Esophagus (tissue), 2 donors: ENCODE measurements around the gene WDR1. TPM values are rescaled to one million over a fixed set of nuclear protein-coding genes. Genes with fewer than 3 reads are reported as not detected.

Experiments
- H3K27ac ChIP-seq, 2 donors: one replicate each; pipeline ENCODE4 v1.5.1; 2013; ENCODE audit warnings: low read depth in 2 of 2, mild to moderate bottlenecking in 2 of 2, inconsistent platforms in 1 of 2, low read length in 1 of 2, moderate library complexity in 1 of 2
- H3K27me3 ChIP-seq, 2 donors: one replicate each; pipeline ENCODE4 v1.6.1; 2013; ENCODE audit warnings: low read length in 2 of 2, control low read depth in 1 of 2, mild to moderate bottlenecking in 1 of 2; ENCODE audit not compliant: insufficient read depth in 2 of 2, control insufficient read depth in 1 of 2
- H3K36me3 ChIP-seq, 2 donors: one replicate each; pipeline ENCODE4 v1.6.1; 2013; ENCODE audit warnings: low read length in 1 of 2; ENCODE audit not compliant: control insufficient read depth in 2 of 2, insufficient read depth in 2 of 2
- H3K4me1 ChIP-seq, 2 donors: one replicate each; pipeline ENCODE4 v1.6.1; 2013; ENCODE audit warnings: low read length in 1 of 2; ENCODE audit not compliant: control insufficient read depth in 2 of 2, insufficient read depth in 2 of 2
- H3K4me3 ChIP-seq, 2 donors: one replicate each; pipeline ENCODE4 v1.5.1; 2013; ENCODE audit warnings: low read length in 2 of 2, mild to moderate bottlenecking in 2 of 2, low read depth in 1 of 2, moderate library complexity in 1 of 2
- H3K9me3 ChIP-seq, 2 donors: one replicate each; pipeline ENCODE4 v1.6.1; 2013; ENCODE audit warnings: mild to moderate bottlenecking in 2 of 2, low read depth in 1 of 2, low read length in 1 of 2, moderate library complexity in 1 of 2; ENCODE audit not compliant: control insufficient read depth in 2 of 2, insufficient read depth in 1 of 2
- WGBS, 2 donors: extraction: QIAGEN DNeasy Blood & Tissue Kit; methylation state at CpG; one replicate each; pipeline ENCODE4 v1.1.7; 2013; 5-methylcytosine and 5-hydroxymethylcytosine counted together
- polyA plus RNA-seq, 2 donors: library from polyadenylated mRNA; stranded (reverse); fragments of 200-250 nt; gene quantifications; one replicate each; pipeline ENCODE4 v1.2.3, GENCODE V29; 2013
- donor health status: healthy with polysubstance abuse.
- donor health status: Bipolar disorder and iron deficiency.

WDR1 gene, protein sequence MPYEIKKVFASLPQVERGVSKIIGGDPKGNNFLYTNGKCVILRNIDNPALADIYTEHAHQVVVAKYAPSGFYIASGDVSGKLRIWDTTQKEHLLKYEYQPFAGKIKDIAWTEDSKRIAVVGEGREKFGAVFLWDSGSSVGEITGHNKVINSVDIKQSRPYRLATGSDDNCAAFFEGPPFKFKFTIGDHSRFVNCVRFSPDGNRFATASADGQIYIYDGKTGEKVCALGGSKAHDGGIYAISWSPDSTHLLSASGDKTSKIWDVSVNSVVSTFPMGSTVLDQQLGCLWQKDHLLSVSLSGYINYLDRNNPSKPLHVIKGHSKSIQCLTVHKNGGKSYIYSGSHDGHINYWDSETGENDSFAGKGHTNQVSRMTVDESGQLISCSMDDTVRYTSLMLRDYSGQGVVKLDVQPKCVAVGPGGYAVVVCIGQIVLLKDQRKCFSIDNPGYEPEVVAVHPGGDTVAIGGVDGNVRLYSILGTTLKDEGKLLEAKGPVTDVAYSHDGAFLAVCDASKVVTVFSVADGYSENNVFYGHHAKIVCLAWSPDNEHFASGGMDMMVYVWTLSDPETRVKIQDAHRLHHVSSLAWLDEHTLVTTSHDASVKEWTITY
- polyA plus RNA-seq = 100 to 1,000 TPM in 1 of 2 donors, 10 to 100 TPM in 1; 73.8 to 170 TPM

DNA sequence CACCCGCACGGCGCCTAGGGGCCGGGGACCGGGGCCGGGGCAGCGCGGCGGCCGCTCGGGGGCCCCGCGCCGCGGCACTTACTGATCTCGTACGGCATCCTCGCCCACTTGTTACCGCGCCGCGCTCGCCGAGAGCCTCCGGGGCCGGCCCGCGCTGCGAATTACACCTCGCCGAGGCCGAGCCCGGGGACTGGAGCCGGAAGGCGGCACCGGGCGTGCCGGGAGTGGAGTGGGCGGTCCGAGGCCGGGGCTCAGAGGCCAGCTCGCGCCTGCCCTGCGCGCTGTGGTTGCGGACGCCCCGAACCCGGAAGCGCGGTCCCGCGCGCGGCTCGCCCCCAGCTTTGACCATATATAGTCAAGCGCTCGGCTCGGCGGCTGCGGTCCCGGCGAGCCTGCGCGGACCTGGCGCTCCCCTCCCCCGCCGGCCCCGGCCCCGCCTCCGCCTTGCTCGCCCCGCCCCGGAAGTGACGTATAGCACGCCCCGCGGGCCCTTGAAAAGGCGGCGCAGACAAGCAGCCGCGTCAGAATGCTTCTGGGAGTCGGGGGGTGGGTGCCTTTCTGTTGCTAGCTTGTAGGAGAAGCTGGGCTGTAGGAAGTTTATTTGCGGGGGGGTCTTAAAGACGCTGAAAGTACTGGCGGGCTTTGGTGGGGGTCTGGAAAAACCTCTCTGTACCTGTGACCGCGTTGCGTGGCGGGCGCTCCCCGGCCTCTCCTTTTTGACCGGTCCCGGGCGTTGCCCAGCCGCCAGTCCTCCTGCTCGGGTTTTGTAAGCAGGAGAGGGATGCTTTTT, at the start of gene WDR1:
TSS of gene WDR1 (minus strand) at position 231 of the 790 bp plus-strand sequence. CDS start at position 98, 133 bp downstream.
- Histone ChIP-seq H3K9me3 (no peaks in the 10 kb centered on the region), H3K27ac (peak within 1 kb of the TSS; percentile 97 to 98), H3K36me3 (peaks cover 10 to 22% of the 10 kb centered on the region in 2 donors), H3K4me3 (peak within 1 kb of the TSS; percentile 76 to 82), H3K27me3 (no peaks in the 10 kb centered on the region), H3K4me1 (peaks cover 4 to 6% of the 10 kb centered on the region in 2 donors)
- 0 to 1% methylated on average over 85 to 97 of the region's 97 CpGs for WGBS, 2 donors

GRCh38 chr4:10164877-10165283, 48.3 kb upstream of the WDR1 start:
- peaks cover 0 to 2% of the 10 kb centered on the region in 2 donors for H3K4me1 ChIP-seq
- H3K9me3 ChIP-seq = no peaks in the 10 kb centered on the region
- no peak overlapping the region for H3K4me3 ChIP-seq
- no peaks in the 10 kb centered on the region for H3K36me3 ChIP-seq
- no peaks in the 10 kb centered on the region for H3K27me3 ChIP-seq
- H3K27ac ChIP-seq = no peak overlapping the region
- 36 to 48% methylated on average over 3 of the region's 3 CpGs for WGBS, 2 donors

DNA sequence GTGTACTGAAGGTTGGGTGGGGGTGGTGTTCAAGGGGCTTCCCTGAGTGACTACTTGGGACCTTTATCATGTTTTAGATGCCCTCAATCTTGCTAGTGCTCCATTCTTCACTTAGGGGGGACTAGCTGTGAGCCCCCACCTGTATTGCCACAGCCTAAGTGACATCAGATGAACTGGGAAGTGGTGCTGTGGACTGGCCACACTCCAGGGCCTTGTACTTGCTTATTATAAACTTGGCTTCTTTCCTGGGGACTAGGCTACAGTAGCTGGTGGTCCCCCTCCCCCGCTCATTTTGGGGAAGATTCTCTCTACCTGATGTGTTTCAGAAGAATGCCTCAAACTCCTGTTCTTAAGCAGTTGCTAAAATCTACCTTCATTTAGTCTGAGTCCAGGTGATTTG, 46.7 kb upstream of the WDR1 start:
- Histone ChIP-seq H3K9me3 (no peaks in the 10 kb centered on the region), H3K4me3 (no peak overlapping the region), H3K27me3 (no peaks in the 10 kb centered on the region), H3K4me1 (peaks cover 0 to 2% of the 10 kb centered on the region in 2 donors), H3K36me3 (no peaks in the 10 kb centered on the region), H3K27ac (no peak overlapping the region)
- WGBS, 2 donors = 64 to 83% methylated on average over 1 of the region's 1 CpG

- no peaks in the 10 kb centered on the region for H3K9me3 ChIP-seq
- H3K27ac ChIP-seq = no peak overlapping the region
- no peaks in the 10 kb centered on the region for H3K27me3 ChIP-seq
- H3K4me1 ChIP-seq = peaks cover 0 to 2% of the 10 kb centered on the region in 2 donors
- H3K36me3 ChIP-seq = no peaks in the 10 kb centered on the region
- 80 to 88% methylated on average over 7 of the region's 7 CpGs for WGBS, 2 donors
- no peak overlapping the region for H3K4me3 ChIP-seq
Measured at GRCh38 chr4:10162341-10163000, 45.9 kb upstream of the WDR1 start.

GRCh38 chr4:10161840-10162239, 45.2 kb upstream of the WDR1 start:
- WGBS, 2 donors = 87 to 88% methylated on average over 6 of the region's 6 CpGs

GRCh38 chr4:10161146-10161545, 44.5 kb upstream of the WDR1 start:
- no peaks in the 10 kb centered on the region for H3K36me3 ChIP-seq
- peaks cover 0 to 2% of the 10 kb centered on the region in 2 donors for H3K4me1 ChIP-seq
- no peaks in the 10 kb centered on the region for H3K27me3 ChIP-seq
- no peaks in the 10 kb centered on the region for H3K9me3 ChIP-seq
- H3K27ac ChIP-seq = no peak overlapping the region
- no peak overlapping the region for H3K4me3 ChIP-seq
- 28 to 37% methylated on average over 3 of the region's 3 CpGs for WGBS, 2 donors

More at GRCh38 chr4:10161840-10162239, 45.2 kb upstream of the WDR1 start:
- H3K4me1 ChIP-seq = peaks cover 0 to 2% of the 10 kb centered on the region in 2 donors
- no peaks in the 10 kb centered on the region for H3K36me3 ChIP-seq
- H3K27ac ChIP-seq = no peak overlapping the region
- no peak overlapping the region for H3K4me3 ChIP-seq
- H3K9me3 ChIP-seq = no peaks in the 10 kb centered on the region
- no peaks in the 10 kb centered on the region for H3K27me3 ChIP-seq

DNA sequence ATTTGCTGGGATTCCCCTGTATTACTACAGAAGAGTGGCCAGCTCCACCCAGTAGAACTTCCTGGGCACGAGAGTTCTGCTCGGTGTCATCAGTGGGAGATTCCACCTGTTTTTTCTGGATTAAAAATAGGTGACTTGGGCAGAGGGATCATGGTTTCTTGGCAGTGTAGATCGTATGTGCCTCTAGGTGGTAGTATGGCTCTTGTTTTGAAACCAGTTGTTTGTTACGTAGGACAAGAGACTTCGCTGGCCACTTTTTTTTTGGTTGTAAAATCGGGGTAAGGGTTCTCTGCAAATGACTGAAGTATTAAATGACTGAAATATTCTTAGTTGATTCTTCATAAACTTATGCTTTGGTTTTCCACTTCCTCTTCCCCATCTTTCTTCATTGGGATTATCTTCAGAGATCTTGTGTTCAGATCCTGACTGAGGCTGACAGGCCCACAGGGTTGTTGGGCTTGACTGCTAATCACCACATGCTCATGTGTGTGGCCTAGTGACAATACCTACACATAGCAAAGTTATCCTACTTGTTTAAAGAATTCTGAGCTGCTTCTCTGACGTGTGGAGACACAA, 43.8 kb upstream of the WDR1 start:
- no peak overlapping the region for H3K4me3 ChIP-seq
- H3K27me3 ChIP-seq = no peaks in the 10 kb centered on the region
- H3K9me3 ChIP-seq = no peaks in the 10 kb centered on the region
- H3K36me3 ChIP-seq = no peaks in the 10 kb centered on the region
- no peak overlapping the region for H3K27ac ChIP-seq
- H3K4me1 ChIP-seq = peaks cover 0 to 2% of the 10 kb centered on the region in 2 donors
- 62 to 67% methylated on average over 7 of the region's 7 CpGs for WGBS, 2 donors

DNA sequence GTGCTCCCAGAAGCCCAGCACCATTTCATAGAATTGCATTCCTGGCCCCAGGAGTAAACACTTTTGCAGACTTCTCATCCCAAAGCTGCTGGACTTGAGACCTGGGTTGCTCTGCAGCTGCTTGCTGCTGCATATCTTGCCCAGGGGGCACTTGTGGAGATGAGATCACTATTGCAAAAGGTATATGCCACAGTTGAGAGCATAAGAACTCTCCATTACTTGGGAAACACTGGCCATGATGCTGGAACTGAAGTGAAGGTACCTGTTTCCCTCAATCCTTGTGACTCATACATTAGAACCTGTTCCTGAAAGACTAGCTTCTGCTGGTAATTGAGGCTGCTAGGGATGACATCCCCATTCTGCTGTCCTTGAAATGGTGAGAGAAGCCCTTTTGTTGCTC, 43.1 kb upstream of the WDR1 start:
- Histone ChIP-seq H3K27me3 (no peaks in the 10 kb centered on the region), H3K27ac (no peak overlapping the region), H3K4me1 (peaks cover 0 to 2% of the 10 kb centered on the region in 2 donors), H3K9me3 (no peaks in the 10 kb centered on the region), H3K4me3 (no peak overlapping the region), H3K36me3 (no peaks in the 10 kb centered on the region)
